ENCODE results near the gene LRRC23.

The LRRC23 gene

DNA sequence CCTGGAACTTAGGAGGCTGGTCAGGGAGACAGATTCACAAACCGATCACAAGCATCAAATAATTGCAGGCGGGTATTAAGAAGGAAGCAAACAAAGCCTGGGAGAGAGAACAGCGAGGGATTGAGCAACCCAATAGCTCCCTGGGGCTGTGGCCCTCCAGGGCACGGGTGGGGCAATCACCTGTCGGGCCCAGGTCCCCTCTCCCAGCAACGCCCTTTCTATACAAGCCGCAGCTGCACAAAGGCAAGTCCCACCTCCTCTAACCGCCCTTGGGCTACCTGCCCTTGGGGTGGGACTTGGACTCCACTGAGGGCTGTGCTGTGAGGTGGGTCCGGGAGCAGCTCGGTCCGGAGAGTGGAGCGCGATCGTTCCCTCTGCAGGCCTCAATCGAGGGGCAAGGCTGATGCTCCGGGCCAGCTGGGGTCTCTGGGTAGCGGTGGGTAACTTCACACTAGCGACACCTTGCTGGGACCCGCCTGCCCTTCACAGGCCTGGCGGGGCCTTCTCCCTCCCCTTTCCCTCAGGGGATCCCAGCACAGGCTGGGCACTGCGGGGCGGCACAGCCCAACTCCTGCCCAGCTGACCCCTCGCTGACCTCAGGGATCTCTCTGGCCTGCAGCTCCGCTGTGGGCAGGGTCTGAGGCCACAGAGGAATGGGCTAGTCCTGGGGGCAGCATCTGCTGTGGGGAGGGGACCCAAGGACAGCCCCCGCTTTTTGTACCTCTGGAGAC is 57.8 kb downstream of the LRRC23 start:
- no peak for DNase-seq (ENCODE audit: low read depth)
- H3K4me3 ChIP-seq (ENCODE audit: low read depth, low read length) = no peak overlapping the region

DNA sequence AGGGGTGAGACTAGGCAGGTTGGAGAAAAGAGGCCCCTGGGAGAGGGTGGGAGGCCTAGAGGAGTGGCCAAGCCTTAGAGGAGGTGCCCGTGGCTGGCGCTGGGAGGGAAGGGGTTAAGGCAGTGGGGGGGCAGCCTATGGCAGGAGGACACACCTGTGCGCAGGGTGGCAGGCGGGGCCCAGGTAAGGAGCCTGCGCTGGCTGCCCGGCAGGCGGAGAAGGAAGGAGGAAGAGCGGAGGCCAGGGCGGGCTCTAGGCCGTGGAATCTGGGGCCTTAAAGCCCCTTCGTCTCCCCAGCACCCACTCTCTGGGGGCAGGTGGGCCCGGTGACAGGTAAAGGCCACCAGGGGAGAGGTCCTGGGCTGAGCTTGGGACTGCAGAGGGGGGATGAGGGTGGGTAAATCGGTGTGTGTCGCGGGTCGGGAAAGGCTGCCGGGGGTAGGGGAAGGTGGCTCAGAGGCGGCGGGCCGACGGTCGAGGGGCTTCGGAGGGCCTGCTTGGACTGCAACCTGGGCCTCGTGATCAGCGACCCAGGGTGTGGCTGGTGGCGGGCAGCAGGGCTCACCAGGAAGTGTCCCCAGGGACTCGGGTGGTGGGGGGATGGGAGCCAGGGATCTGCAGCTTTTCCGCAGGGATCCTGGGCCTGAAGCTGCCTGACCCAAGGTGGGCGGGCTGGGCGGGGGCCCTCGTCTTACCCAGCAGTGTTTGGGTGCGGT is 58.6 kb downstream of the LRRC23 start:
- no peak overlapping the region for H3K4me3 ChIP-seq (ENCODE audit: low read depth, low read length)
- DNase-seq (ENCODE audit: low read depth) = no peak
